Pons (tissue), 1 donor: ENCODE data around the gene AMER2.
"Not testable (repeated sequence)": the region's sequence is repeated elsewhere in the genome, so short reads cannot be mapped to it uniquely, and the experiment has no call there.

Experiments used
- DNase-seq: peaks from one replicate; pipeline ENCODE4 v3.0.0-alpha.2; 2016; ENCODE audit warnings: low spot score

The AMER2 gene

GRCh38 chr13:25180775-25181537 is 8.9 kb upstream of the AMER2 start:
- no peak for DNase-seq

DNA sequence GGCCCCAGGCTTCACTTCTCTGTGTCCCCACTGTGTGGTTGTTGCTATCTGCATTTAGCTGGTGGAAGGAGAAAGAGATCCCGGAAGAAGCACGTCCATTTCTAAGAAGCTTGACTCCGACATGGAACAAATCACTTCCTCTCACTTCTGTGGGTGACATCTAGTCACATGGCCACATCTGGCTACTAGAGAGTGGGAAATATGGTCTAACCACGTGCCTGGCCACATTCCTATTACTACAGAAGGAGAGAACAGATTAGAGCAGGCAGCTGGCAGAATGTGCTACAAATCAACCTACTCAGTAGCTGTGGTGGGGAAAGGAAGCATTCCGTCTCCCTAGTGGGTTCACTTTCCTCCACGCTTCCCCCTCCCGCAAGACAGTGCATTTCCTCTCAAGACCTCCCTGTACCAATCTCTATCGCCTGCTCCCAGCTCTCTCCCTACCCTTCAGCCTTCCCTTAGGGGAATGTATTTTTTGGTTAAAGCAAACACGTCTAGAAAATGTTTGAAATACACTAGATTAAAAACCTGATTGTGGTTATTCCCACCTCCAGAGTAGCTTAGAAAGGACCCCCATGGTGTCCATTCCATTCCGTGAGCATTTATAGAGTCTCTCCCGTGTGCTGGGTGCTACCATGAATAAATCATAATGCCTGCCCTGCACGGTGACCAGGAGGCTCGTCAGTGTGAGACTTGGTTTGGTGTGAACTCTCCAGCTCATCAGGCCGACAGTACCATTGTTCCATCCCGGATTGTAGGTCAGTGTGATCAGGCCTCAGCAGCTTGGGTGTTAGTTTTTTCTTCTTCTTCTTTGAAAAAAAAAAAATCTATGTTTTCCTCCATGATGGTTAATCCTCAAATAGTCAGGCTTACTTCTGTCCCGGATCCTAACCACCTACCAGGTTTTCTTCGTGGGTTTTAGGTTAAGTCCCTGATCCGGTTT is 8.0 kb upstream of the AMER2 start:
- no peak for DNase-seq

GRCh38 chr13:25179011-25179410 is 6.9 kb upstream of the AMER2 start:
- DNase-seq, result no peak

DNA sequence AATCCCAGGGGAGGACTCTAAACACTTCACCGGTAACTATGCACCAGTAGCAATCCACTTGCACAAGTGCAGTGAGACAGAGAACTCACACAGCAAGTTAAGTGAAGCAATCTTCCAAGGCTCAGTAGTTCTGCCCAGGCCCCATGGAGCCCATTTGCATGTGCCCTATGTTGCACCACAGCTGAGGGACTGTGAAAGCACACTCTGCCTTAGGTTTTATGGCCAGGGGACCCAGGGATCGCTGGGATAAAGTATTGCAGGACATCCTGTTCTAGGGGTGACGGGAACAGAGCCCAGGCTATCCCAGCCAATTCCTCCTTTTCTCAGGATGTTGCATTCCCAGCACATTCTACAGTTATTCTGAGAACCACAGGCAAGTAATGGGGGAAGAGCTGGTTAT is 6.0 kb upstream of the AMER2 start:
- DNase-seq, result no peak

DNA sequence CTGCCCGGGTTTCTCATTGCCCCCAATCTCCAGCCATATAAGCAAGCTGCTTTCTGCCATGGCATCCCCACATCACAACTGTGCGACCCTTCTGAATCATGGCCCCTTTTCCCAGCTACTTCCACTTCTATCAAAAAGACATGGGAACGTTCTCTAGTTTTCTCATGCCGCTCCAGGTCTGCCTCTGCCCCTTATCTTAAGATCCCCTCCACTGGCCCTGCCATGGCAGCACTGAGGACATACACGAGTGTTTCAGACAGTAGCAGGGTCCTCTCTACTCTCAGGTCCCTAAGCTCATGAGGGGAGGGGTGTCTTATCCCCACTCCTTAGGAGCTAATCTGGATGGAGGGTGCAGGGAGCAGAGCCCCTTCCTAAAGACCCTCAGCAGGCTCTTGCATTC is 5.5 kb upstream of the AMER2 start:
- no peak for DNase-seq

GRCh38 chr13:25177012-25177411 is 4.9 kb upstream of the AMER2 start:
- peak; percentile 67 for DNase-seq

- no peak for DNase-seq
Observed at GRCh38 chr13:25175431-25175830, 3.3 kb upstream of the AMER2 start.

GRCh38 chr13:25175026-25175425 is 2.9 kb upstream of the AMER2 start:
- no peak for DNase-seq

DNA sequence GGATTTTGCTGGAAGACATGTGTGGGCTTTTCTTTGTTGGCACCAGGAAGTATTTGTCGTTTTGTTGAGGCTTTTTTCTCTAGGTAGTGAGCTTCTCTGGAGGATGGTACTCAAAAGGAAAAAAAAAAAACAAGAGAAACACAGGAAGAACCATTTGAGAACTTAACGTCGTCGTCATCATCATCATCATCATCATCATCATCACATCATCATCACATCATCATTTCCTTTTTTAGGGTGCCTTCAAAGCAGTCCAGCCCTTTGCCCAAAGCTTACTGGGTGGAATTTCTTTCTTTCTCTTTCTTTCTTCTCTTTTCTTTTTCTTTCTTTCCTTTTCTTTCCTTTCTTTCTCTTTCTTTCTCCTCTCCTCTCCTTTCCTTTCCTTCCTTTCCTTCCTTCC is 2.2 kb upstream of the AMER2 start:
- DNase-seq, result no peak

DNA sequence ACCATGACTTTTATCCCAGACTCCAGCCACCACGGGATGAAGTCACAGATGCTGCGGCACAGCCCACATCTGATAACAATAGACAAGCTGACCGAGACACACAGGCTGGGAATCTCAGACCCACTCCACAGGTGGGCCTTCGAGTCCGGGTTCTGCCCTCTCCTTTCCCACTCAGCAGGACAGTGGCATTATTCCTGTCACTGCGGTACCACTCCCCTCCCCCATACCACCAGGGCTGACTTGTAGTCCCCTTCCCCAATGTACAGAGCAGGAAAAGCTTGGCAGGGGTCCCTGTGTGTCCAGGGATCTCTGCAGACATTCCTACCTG is 179 bp upstream of the AMER2 start:
- no peak for DNase-seq

DNA sequence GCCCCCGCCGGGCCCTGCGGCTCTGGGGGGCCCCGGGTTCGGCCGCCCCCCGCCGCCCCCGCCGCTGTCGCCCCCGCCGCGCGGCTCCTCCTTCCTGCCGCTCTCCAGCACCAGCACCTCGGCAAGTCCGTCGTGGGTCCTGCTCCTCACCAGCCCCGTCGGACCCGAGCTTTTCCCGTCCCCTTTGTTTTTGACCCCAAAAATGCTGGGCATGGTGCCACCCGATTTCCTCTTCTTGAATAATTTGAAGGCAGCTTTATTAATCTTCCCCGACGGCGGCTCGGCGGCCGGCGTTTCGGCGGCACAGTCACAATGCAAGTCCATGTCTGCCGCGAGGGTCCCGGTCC is 945 bp downstream of the AMER2 start:
- no peak for DNase-seq

DNA sequence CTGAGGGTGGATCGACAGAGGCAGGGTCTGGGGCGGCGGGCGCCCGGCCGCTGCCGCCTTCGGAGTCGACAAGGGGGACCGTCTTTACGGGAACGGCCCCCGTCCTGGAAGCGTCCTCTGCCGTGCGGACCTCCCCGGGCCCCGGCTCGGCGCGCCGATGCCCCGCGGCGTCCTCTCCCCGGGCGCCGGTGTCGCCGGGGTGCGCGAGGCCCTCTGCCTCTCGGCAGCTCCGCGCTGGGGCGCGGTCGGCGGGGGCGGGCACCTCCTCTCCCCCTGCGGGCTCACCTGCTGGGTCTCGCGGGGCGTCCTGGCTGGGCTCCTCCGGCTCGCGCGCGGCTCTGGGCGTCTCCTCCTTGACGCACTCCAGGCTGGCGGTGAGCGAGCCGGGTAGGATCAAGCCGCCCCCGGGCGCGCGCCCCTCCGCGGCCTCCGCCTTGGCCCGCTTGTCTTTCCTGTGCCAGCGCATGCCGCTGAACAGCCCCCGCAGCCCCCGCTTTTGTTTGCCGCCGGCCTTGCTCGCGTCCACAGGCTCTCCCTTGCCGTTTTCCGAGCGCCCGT is 1.5 kb downstream of the AMER2 start:
- no peak for DNase-seq

DNA sequence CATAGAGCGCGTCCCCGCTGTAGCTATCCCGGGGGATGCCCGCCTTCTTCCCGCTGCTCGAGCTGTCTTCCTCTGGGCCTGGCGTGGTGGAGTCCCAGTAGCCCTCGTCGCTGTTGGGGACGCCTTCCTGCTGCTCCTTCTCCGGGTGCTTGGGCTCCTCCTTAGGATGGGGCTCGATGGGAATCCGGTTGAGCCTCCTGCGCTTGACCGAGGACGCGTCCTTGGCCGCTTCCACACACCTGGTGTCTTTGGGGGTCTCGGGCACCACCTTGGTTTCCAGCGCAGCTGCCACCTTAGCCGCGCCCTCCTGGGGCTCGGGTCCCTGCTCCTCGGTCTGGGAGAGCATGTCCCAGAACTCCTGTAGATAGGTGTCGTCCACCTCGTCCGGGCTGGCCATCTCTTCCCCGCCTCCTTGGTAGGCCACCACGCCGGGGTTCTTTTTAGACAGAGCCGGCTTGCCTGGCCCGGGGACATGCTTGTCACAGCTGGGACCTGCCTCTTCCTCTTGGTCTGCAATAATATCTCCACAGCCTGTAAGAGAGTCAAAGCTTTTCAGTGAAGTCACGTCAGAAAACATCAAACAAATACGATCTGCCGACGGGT is 2.0 kb downstream of the AMER2 start:
- no peak for DNase-seq

DNA sequence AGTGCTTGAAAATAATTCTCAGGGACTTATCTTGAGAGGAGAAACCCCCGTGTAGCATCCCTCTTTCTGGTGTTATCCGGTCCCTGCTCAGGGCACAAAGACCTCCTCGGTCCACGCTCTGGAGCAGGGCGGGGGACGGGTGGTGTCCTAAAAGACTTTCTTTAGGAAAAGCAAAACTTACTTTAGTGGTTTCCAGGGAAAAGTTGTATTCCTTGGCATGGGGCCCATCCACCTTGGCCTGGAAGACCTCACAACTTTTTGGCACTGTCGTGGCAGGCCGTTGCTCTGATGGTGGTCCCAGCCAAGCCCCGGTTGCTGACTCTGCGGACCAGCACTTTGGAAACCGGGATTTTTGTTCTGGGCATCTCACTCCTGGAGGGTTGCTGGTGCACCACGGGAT is 2.7 kb downstream of the AMER2 start:
- DNase-seq, result peak; percentile 38

DNA sequence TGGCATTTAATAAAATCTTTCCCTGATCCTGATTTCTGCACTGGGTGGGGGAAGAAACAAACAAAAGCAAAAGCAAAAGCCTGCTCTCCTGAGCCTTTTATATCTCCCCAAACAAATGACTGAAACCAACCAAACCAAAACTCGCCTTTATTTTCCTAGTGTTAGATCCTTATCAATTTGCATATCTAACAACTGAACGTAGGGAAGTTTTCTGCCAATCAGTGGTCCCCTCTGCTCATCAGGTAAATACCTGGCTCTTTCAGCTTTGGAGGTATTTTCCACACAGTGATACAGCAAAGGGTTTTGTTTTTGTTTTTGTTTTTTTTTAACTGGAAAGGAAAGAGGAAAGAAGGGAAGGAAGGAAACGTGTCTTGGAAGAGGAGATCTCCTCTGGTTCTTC is 3.3 kb downstream of the AMER2 start:
- no peak for DNase-seq

DNA sequence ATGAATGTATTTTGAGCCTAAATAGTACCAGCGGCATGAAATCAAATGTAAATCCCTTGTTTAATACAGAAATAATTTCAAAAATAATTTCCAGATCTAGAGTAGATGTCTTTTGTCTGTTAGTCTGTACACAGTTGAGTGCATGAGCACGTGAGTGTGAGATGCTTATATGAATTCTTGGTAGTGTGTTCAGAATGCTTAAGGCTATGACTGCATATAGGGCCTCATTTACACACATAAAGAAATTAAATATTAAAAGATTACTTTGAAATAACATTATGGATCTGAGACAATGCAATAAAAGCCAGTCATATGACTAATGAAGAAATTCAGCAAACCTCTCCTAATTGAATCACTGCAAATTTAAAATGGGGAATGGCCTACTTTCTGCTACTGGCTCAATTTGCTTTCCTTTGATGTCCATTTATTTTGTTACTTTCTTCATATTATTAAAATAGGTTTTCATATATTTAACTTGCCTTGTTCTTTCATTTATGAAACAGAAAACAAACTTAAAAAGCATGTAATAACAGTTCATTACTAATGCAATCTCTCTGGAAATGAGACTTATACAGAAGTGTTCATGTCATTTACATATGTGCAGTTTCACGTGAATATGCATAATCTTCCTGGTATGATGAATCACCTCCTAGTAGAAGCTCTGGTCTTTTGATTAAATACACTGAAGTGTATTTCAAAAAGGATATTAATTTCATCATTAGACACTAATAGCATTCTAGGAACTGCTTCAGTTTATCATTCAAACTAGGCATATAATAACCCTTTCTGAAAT is 4.5 kb downstream of the AMER2 start:
- DNase-seq, result peak; percentile 80

- no peak for DNase-seq
Observed at GRCh38 chr13:25166306-25166705, 5.8 kb downstream of the AMER2 start.

DNA sequence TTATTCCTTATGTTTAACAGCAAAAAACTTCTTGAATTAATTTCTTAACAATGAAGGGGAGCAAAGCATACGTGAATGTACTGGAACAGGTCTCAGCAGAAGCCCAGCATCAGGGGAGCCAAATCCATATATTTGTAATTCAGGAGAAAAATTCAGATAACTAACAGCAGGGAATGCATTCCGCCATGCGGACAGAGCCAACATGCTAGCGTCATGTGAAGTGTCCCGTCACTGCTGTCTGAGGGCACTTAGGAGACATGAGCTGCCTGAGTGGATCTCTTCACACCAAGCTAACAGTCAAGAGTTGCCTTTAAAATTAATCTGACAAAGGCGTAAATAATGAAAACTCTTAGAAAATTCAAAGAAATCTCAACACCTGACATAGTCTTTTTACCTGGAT is 6.4 kb downstream of the AMER2 start:
- DNase-seq, result peak; percentile 61

DNA sequence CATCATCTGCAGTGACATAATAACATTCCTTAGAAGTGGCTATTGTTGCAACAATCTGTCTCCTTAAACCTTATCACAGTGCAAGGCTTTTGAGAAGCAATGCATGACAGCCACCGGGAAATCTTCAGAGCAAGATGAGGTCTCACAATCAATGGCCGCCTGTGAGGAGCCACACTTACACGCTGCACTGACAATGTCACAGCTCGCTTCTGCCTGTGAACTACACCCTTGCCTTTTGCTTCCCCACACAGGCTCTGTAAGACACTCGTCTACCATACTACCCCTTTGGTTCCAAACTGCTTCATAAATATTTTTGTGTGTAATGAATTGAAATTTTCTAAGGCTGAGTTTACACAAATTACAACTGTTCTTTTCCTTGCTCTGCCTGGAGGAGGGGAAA is 6.9 kb downstream of the AMER2 start:
- DNase-seq, result not testable (repeated sequence)

DNA sequence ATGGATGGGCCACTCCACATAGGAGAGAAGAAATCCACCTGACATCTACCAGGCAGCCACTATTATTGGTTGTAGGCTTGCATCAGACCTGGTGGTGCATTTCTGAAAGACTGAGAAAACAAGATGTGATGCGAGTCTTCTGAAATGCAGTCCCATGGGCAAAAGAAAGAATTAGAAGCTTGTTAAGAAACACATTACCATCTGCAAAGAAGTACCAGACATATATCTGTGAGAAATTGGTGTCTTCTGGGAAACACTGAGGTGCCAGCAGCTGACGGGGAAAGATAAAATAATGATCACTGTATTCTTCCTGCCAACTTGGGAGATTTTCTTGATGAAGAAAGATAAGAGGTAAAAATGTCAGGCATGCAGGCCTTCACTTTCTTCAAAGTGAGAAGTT is 14.4 kb downstream of the AMER2 start:
- no peak for DNase-seq

DNA sequence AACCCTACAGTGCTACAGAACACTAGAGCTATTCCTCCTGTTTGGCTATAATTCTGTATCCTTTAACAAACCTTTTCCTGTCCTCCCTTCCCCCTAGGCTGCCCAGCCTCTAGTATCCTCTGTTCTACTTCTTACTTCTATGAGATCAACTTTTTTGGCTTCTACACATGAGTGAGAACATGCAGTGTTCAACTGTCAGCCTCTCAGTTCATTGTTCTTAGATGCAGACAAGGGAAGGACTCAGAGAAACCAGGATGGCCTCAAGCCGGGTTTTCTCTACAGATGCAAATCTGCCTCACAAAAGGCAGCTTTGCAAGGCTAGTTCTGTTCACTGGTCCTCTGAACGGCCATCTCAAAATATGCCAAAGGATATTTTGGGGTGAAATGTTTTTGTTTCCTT is 18.4 kb downstream of the AMER2 start:
- peak; percentile 91 for DNase-seq

DNA sequence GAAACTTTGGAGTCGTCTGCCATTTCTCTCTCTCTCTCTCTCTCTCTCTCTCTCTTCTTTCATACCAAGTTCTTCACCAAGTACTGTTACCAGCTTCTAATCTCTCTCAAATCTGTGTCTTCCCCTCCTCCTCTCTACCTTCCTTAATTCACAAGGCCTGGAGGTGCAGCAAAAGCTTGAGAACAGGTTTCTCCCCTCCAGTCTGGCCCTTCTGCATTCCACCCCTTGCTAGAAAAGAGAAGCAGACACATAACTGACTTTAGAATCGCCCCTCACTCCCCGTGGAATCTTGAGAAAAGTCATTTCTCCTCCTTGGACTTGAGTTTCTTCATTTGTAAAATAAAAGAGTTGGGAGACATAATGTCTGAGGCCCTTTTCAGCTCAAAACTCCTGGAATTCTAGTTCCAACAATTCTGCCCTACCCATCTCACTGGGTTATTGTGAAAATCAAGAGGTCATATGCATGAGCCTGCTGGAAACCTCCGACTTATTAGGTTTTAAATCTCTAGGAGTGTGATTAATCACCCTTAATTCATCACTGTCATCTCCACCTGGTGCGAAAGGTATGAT is 20.4 kb downstream of the AMER2 start:
- DNase-seq, result no peak
